GM23248 (cell line): ENCODE data around the gene NOL8. TPM values are rescaled to one million over a fixed set of nuclear protein-coding genes. Genes with fewer than 3 reads are reported as not detected.

Experiments used
- DNase-seq: peaks from one replicate; pipeline ENCODE4 v3.0.0-alpha.2; 2015
- H2AFZ ChIP-seq: fragments of 200-600 bp; sonication (generic); 2 replicates; pipeline ENCODE4 v1.6.1; 2016; ENCODE audit warnings: antibody characterized with exemption
- H3F3A ChIP-seq: fragments of 200-600 bp; sonication (generic); 2 replicates; pipeline ENCODE4 v1.6.1; 2016; ENCODE audit warnings: mild to moderate bottlenecking, antibody characterized with exemption, mixed run types; ENCODE audit not compliant: insufficient read depth
- H3K27ac ChIP-seq: fragments of 200-600 bp; sonication (generic); 2 replicates; pipeline ENCODE4 v1.5.1; 2016; ENCODE audit warnings: mild to moderate bottlenecking
- H3K27me3 ChIP-seq: fragments of 200-600 bp; sonication (generic); replicated peaks from 2 replicates; pipeline ENCODE4 v1.6.1; 2016; ENCODE audit warnings: mild to moderate bottlenecking; ENCODE audit not compliant: insufficient read depth
- H3K36me3 ChIP-seq: fragments of 200-600 bp; sonication (generic); 2 replicates; pipeline ENCODE4 v1.6.1; 2016; ENCODE audit warnings: low read depth, mild to moderate bottlenecking
- H3K4me1 ChIP-seq: fragments of 200-600 bp; sonication (generic); 2 replicates; pipeline ENCODE4 v1.6.1; 2016; ENCODE audit warnings: mild to moderate bottlenecking; ENCODE audit not compliant: insufficient read depth
- H3K4me2 ChIP-seq: fragments of 200-600 bp; sonication (generic); one replicate; pipeline ENCODE4 v1.6.1; 2016; ENCODE audit warnings: mild to moderate bottlenecking; ENCODE audit not compliant: unreplicated experiment
- H3K4me3 ChIP-seq: fragments of 200-600 bp; sonication (generic); 2 replicates; pipeline ENCODE4 v1.5.1; 2016; ENCODE audit warnings: mild to moderate bottlenecking
- H3K79me2 ChIP-seq: fragments of 200-600 bp; sonication (generic); 2 replicates; pipeline ENCODE4 v1.6.1; 2016; ENCODE audit warnings: mild to moderate bottlenecking; ENCODE audit not compliant: insufficient read depth
- H3K9ac ChIP-seq: fragments of 200-600 bp; sonication (generic); 2 replicates; pipeline ENCODE4 v1.6.1; 2016; ENCODE audit warnings: mild to moderate bottlenecking
- H3K9me2 ChIP-seq: fragments of 200-600 bp; sonication (generic); 2 replicates; pipeline ENCODE4 v1.6.1; 2016; ENCODE audit warnings: mixed run types, mild to moderate bottlenecking, moderate library complexity; ENCODE audit not compliant: insufficient read depth
- H3K9me3 ChIP-seq: fragments of 200-600 bp; sonication (generic); one replicate; pipeline ENCODE4 v1.6.1; 2017; ENCODE audit warnings: low read depth
- H4K20me1 ChIP-seq: fragments of 200-600 bp; sonication (generic); 2 replicates; pipeline ENCODE4 v1.6.0; 2016; ENCODE audit not compliant: insufficient read depth
- EZH2 ChIP-seq: fragments of 200-600 bp; sonication (generic); IDR thresholded peaks from 2 replicates; pipeline ENCODE4 v1.6.1; 2018; ENCODE audit warnings: antibody characterized with exemption, mild to moderate bottlenecking; ENCODE audit not compliant: insufficient read depth, poor library complexity, severe bottlenecking
- EZH2phosphoT487 ChIP-seq: fragments of 200-600 bp; sonication (generic); IDR thresholded peaks from 2 replicates; pipeline ENCODE4 v1.6.1; 2018; ENCODE audit warnings: antibody characterized with exemption, moderate library complexity, mild to moderate bottlenecking, low read depth; ENCODE audit not compliant: insufficient read depth
- WGBS, 2 experiments: methylation state at CpG; one replicate each; pipeline ENCODE4 v1.1.6; 2015 to 2017; ENCODE audit warnings: low lambda C conversion rate in 2 of 2, low coverage in 1 of 2; ENCODE audit errors: missing lambda C conversion rate in 2 of 2; 5-methylcytosine and 5-hydroxymethylcytosine counted together
- in situ Hi-C: fragments of 300-500 bp; cut with MboI; formaldehyde crosslinking; loops from 2 replicates; pipeline ENCODE4 v1.15.0; 2020
- microRNA-seq: library from miRNA; unstranded; fragments of <30 nt; microRNA quantifications from one replicate; pipeline ENCODE4, GENCODE V29; 2016; ENCODE audit warnings: borderline number of aligned reads
- polyA plus RNA-seq: library from polyadenylated mRNA; unstranded; fragments of >200 nt; fragmentation: Nextera tagmentation; extraction: Ambion mirVana; gene quantifications from 2 replicates; pipeline ENCODE4 v1.2.1, GENCODE V29; 2016
- small RNA-seq: library from RNA; depleted of rRNA; stranded (forward); fragments of <200 nt; gene quantifications from one replicate; pipeline ENCODE3, GENCODE V24; 2014; ENCODE audit warnings: low read depth, low replicate concordance
- total RNA-seq: library from RNA; depleted of rRNA; stranded (reverse); fragments of >200 nt; shearing (Covaris generic); gene quantifications from 2 replicates; pipeline ENCODE4 v1.2.3, GENCODE V29; 2014; rRNA removed

Gene NOL8
- total and polyA plus RNA-seq, 2 experiments from 2014 or later = 10.4 to 30.3 TPM

DNA sequence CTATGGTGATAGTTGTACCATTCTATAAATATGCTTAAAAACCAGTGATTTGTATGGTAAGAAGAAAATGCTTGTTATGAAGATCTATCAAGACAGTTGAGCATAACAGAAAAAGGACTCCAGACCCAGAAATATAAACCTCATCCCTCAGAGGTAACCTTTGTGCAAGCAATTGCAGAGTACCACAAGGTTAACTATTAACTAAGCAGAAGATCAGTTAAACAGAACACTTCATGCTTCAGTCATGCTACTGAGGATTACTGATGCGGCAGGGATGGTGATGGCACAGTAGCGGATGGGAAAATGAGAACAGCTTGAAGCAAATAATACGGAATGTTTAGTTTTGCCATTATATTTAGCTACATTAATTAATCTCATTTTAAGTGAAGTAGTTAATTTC, 77.2 kb downstream of the NOL8 start:
- Histone ChIP-seq H3K27ac (no peak overlapping the region), H3K4me1 (peaks cover 31% of the 10 kb centered on the region)

More for the DNA sequence above, 77.2 kb downstream of the NOL8 start:
- Histone ChIP-seq H3K9me2 (no peaks in the 10 kb centered on the region), H3K4me2 (no peak overlapping the region), H3K9me3 (no peaks in the 10 kb centered on the region), H3F3A (peaks cover 83% of the 10 kb centered on the region), H2AFZ (no peak overlapping the region), H3K4me3 (no peak overlapping the region), H3K9ac (no peak overlapping the region), H3K27me3 (no peaks in the 10 kb centered on the region), H3K36me3 (peaks cover 81% of the 10 kb centered on the region), H4K20me1 (no peaks in the 10 kb centered on the region), H3K79me2 (no peaks in the 10 kb centered on the region)
- TF ChIP-seq EZH2phosphoT487 (no peak), EZH2 (no peak)
- in situ Hi-C loops = no loop called here
- no peak for DNase-seq
- 98 to 99% methylated on average over 3 of the region's 3 CpGs for WGBS, 2 experiments

Small RNA genes within 50 kb of the gene (microRNA-seq; reads per million reads assigned to microRNA genes)
- gene MIR3651 = not detected

Small RNA genes within 50 kb of the gene (small RNA-seq; reads per million reads assigned to genes)
- gene MIR3651 = not detected
- gene SNORA84 = not detected

Other genes with a start within 250 kb of the NOL8 start
- 102 and 142 TPM in 2 replicates for gene SPTLC1, start 209.9 kb downstream of the NOL8 start, total RNA-seq
- gene SPTLC1, start 209.9 kb downstream of the NOL8 start, polyA plus RNA-seq = 113 and 115 TPM in 2 replicates
- 343 and 388 TPM in 2 replicates for gene IARS1, start 31.7 kb downstream of the NOL8 start, total RNA-seq
- 222 and 223 TPM in 2 replicates for gene IARS1, start 31.7 kb downstream of the NOL8 start, polyA plus RNA-seq
- 0.38 and 2.5 TPM in 2 replicates for gene CENPP, start 603 bp upstream of the NOL8 start, total RNA-seq
- 7.2 and 7.4 TPM in 2 replicates for gene CENPP, start 603 bp upstream of the NOL8 start, polyA plus RNA-seq
- gene OGN, start 79.2 kb upstream of the NOL8 start, total RNA-seq = 0.11 TPM in 1 of 2 replicates, not detected in the other
- 0.16 and 0.23 TPM in 2 replicates for gene OGN, start 79.2 kb upstream of the NOL8 start, polyA plus RNA-seq
- 0.11 TPM in 1 of 2 replicates, not detected in the other for gene OMD, start 99.1 kb upstream of the NOL8 start, total RNA-seq
- gene OMD, start 99.1 kb upstream of the NOL8 start, polyA plus RNA-seq = 0.13 and 0.14 TPM in 2 replicates
- gene ASPN, start 157.2 kb upstream of the NOL8 start, total RNA-seq = 5.7 and 6.3 TPM in 2 replicates
- 5.1 and 5.3 TPM in 2 replicates for gene ASPN, start 157.2 kb upstream of the NOL8 start, polyA plus RNA-seq
- 4.5 and 5.4 TPM in 2 replicates for gene ECM2, start 210.6 kb upstream of the NOL8 start, total RNA-seq
- gene ECM2, start 210.6 kb upstream of the NOL8 start, polyA plus RNA-seq = 2.4 and 2.8 TPM in 2 replicates